HG03460 (cell line): Measurements from ENCODE around the gene CXCL10.
"Not testable (repeated sequence)": the region's sequence is repeated elsewhere in the genome, so short reads cannot be mapped to it uniquely, and the experiment has no call there.

ENCODE experiments used
- ATAC-seq: cut with Tn5 transposase; IDR thresholded peaks from one replicate; pipeline ENCODE4 v1.9.1; 2021; ENCODE audit not compliant: unreplicated experiment

CXCL10 gene

DNA sequence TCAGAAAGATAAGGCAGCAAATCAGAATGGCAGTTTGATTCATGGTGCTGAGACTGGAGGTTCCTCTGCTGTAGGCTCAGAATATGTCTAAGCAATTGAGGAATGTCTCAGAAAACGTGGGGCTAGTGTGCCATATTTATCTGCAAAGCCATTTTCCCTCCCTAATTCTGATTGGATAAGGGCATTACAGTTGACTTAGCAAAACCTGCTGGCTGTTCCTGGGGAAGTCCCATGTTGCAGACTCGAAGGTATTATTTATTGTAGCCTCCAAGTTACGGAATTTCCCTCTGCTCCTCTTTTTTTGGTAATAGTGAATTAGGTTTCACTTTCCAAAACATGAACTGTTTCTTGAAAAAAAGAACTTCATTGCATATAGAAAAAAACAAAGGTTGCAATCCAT is at the start of gene CXCL10:
Gene CXCL10 (minus strand): TSS at position 109 of the 400 bp plus-strand sequence. CDS start 66 bp downstream, at position 43.
- no peak for ATAC-seq

DNA sequence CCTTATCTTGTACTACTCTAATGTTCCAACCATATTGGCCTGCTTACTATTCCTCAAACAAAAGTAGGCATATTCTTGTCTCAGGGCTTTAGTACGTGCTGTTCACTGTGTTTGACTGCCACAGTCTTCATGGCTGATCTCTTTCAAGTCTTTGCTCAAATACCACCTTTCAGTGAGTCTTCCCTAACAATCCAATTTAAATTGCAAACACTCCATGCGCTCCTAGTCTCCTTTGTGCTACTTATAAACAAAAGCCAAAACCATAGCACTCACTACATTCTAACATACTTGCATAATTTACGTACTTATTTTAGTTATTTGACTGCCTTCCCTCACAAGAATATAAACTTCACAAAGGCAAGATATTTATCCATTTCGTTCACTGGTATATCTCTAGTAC is 49.5 kb upstream of the CXCL10 start:
- ATAC-seq: no peak

DNA sequence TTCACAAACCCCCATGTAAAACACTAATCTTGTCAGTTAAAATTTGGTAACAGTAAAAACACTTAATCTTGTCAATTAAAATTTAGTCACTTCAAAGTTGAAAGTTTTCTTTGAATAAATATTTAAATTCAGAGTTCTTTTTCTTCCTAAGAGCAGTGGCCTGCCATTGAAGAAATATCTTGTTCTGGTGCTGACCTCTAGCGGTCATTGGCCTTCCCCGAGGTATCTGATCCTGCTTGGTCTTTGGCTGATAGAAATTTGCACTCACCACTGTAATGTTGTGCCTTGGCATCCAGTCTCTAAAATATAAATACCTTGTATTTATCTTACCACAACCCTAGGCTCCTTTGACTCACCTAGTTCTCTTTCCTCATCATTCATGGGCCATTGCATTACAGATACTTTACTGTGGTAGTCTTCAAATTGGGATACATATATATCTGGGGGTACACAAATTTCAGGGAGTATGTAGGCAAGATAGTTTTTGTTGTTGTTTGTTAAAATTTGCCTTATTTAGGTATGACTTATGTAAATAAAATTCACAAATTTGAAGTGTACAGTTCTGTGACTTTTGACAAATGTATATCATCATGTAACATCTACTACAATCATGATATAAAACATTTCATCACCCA is 44.5 kb upstream of the CXCL10 start:
- ATAC-seq: peak; percentile 76

DNA sequence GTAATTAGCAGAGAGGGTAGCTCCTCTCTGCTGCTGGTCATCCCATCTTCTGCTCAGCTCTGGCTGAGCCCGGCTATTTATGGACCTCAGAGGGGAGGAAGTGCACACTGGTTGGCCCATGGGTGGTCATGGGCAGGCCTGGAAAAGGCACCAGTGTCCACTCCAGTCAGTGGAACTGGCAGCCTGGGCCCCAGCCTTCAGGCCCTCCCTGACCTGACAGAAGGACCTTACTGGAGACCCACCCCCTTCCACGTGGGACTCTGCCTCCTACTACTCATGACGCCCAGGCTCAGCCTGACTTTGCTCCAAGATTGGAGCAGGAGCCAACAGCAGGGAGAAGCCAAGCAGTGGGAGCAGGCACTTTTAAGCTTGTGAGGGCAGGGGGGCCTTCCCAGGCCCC is 43.2 kb upstream of the CXCL10 start:
- ATAC-seq: no peak

DNA sequence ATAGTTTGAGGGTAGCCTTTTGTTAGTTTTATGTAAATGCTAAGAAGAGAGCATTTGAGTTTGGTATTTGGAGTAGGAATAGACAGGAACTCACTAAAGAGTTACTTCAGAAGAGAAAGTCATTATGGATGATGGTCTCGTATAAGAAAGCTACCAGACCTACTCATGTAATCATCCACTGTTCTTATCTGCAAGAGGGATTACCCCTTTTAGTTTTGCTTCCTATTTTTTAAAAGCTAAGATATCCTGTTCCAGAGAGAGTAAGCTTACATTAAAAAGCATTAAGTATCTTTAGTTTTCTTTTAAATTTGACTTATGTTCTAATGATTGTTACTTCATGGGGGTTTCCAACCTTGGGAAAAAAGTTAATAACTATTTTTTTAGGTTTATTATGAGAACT is 38.7 kb upstream of the CXCL10 start:
- ATAC-seq: peak; percentile 63

DNA sequence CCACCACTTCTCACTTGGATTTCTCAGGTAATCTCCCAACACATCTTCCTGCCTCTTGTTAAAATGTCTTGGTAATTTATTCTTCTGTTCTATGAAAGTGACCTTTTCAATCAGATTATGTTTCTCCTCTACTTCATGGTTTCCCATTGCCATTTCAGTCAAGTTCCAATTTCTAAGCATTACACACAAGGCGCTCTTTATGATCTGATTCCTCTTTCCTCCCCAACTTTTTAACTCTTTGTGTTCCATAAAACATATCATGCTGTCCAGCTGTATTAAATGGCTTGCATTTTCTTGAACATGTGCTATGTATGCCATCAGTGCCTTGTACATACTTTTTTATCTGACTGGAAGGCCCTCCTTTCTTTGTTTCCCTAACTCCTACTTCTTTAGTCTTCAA is 38.1 kb upstream of the CXCL10 start:
- ATAC-seq: no peak

DNA sequence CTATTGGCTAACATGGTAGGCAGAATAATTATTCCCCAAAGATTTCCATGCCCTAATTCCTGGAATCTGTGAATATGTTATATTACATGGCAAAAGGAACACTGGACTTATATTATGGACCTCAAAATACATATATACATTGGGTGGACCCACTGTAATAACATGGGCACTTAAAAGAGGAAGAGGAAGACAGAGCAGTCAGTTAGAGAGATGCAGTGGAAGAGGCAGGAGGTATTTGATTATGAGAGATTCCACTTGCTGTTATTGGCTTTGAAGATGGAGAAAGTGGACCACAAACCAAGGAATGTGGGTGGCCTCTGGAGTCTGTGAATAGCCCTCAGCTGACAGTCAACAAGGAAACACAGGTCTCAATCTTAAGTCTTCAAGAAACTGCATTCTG is 37.2 kb upstream of the CXCL10 start:
- no peak for ATAC-seq

DNA sequence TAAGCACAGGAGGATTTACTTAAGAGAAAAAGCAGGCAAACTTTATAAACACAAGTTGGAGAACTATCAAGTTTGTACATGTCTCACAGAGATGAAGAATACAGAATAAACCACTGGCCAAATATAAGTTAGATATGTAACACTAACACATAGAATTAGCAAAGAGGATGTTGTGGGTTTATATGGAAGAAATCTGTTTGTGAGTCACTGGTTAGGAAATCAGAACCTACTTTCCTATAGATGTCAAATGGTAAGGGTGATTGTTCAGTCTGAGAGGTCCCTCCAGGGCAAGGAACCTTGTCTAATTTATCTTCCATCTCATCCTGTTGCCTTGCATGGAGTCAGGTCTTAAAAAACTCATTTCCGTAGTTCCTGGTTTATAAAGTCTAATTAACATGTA is 36.5 kb upstream of the CXCL10 start:
- ATAC-seq: no peak

DNA sequence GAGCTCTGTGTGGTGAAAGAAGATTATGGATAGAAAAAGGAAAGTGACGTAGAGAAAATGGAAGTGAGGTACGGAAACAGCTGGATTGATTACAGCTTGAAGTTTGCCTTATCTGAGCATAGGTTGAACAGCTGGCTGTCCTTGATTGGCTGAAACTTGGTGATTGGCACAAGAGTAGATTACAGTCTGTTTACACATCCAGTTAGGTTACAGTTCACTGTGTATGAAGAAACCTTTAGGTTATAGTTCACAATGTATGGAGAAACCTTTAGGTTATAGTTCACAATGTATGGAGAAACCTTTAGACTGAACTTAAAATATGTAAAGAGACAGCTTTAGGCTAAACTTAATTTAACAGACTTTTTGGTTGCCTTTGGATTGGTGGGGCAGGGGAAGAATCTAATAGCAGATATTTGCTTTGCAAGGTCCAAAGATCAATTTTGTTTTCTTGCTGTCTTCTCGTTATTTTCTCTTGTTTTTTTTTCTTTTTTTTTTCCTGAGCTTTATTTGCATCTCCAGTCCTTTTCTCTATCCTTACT is 35.7 kb upstream of the CXCL10 start:
- no peak for ATAC-seq

DNA sequence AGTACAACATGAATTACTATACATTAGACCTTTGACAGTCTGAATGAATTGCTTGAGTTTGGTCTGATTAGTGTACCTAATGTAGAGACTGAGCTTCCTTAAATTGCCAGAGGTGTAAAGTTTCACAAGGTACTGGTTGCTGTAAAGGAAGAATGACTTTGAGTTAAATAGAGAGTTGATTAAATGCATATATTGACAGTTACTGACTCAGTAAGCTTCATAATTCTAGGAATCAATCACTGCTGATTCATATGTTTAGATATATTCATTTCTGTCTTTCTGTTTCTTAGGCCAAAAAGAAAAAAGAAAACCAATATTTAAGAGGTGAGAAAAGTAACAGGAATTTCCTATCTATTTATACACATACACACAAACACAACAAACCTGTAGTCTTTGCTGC is 35.0 kb upstream of the CXCL10 start:
- no peak for ATAC-seq

DNA sequence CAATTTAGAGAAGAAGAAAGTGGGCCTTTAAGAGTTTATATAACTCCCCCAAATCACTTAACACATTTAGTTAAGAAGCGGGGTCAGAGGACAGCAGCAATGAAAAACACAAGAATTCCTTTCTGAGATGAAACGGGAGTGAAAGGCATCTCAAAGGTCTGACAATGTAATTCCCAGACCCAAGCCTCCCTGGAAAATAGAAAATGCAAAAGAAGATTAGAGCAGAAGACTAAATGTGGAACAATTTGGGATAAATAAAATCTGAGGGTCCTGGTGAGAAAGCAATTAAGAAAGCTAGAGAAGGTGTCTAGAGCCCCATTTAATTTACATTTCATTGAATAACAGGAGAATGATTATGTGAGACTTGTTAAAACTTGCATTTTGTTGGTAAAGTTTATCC is 32.1 kb upstream of the CXCL10 start:
- ATAC-seq: no peak

DNA sequence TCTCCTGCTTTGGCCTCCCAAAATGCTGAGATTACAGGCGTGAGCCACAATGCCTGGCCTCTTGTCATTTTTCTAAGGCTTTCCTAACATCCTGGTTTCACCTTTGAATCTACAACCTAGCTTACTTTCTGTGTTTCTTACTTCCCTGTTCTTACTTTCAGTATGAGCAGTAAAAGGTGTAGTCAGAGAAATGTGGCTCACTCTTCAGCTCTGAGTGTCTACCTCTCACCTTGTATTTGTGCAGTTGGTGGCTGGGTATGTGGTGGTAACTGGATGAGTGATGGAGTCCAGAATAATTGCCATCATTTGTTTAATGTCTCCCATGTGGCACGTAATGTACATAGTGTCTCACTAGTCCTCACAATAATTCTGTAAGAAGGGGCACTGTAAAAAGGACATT is 31.7 kb upstream of the CXCL10 start:
- peak; percentile 97 for ATAC-seq

DNA sequence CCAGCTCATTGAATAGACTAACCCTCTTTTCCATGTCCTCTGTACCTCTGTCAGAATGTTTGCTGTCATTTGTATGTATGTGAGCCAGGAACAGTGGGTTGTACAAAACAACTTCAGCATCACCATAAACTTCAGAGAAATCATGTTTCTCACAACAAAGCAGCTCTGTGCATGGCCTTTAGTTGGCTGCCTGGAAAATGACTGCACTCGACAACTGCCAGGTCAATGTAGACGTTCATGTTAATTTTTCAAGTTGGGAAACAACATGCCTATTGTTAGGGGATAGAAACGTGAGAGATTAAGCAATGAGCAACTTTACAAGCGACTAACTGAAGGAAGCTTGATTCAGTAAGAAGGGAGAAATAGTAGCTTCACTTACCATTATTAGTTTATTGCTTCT is 30.4 kb upstream of the CXCL10 start:
- no peak for ATAC-seq

DNA sequence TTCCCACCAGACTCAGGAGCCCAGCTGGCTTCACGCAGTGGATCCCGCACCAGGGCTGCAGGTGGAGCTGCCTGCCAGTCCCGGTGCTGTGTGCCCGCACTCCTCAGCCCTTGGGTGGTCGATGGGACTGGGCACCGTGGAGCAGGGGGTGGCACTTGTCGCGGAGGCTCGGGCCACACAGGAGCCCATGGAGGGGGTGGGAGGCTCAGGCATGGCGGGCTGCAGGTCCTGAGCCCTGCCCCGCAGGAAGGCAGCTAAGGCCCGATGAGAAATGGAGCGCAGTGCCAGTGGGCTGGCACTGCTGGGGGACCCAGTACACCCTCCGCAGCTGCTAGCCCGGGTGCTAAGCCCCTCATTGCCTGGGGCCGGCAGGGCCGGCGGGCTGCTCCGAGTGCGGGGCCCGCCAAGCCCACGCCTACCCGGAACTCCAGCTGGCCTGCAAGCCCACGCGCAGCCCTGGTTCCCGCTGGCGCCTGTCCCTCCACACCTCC is 27.3 kb upstream of the CXCL10 start:
- ATAC-seq: not testable (repeated sequence)

DNA sequence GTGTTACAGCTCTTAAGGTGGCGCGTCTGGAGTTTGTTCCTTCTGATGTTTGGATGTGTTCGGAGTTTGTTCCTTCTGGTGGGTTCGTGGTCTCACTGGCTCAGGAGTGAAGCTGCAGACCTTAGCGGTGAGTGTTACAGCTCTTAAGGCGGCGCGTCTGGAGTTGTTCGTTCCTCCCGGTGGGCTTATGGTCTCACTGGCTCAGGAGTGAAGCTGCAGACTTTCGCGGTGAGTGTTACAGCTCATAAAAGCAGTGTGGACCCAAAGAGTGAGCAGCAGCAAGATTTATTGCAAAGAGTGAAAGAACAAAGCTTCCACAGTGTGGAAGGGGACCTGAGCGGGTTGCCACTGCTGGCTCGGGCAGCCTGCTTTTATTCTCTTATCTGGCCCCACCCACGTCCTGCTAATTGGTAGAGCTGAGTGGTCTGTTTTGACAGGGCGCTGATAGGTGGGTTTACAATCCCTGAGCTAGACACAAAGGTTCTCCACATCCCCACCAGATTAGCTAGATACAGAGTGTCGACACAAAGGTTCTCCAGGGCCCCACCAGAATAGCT is 26.6 kb upstream of the CXCL10 start:
- not testable (repeated sequence) for ATAC-seq

DNA sequence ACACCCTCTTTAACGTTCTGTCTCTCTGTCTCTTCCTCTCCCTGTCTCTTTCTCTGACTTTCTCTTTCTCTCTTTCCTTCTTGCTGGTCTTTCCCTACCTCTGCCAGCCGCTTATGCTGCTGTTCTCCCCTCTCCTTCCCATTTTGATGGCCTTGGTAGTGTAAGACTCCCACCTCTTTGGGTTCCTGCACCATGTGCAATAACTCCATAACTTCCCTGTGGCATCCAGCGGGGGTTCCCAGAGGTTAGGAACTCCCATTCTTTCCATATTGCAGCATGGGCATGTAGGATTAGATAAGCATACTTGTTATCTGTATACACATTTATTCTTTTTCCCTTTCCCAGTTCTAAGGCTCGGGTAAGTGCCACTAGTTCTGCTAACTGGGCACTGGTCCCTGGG is 21.4 kb upstream of the CXCL10 start:
- ATAC-seq: not testable (repeated sequence)

DNA sequence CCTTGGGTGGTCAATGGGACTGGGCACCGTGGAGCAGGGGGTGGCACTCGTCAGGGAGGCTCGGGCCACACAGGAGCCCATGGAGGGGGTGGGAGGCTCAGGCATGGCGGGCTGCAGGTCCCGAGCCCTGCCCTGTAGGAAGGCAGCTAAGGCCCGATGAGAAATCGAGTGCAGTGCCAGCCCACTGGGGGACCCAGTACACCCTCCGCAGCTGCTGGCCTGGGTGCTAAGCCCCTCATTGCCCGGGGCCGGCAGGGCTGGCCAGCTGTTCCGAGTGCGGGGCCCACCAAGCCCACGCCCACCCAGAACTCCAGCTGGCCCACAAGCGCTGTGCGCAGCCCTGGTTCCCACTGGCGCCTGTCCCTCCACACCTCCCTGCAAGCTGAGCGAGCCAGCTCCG is 20.0 kb upstream of the CXCL10 start:
- not testable (repeated sequence) for ATAC-seq

DNA sequence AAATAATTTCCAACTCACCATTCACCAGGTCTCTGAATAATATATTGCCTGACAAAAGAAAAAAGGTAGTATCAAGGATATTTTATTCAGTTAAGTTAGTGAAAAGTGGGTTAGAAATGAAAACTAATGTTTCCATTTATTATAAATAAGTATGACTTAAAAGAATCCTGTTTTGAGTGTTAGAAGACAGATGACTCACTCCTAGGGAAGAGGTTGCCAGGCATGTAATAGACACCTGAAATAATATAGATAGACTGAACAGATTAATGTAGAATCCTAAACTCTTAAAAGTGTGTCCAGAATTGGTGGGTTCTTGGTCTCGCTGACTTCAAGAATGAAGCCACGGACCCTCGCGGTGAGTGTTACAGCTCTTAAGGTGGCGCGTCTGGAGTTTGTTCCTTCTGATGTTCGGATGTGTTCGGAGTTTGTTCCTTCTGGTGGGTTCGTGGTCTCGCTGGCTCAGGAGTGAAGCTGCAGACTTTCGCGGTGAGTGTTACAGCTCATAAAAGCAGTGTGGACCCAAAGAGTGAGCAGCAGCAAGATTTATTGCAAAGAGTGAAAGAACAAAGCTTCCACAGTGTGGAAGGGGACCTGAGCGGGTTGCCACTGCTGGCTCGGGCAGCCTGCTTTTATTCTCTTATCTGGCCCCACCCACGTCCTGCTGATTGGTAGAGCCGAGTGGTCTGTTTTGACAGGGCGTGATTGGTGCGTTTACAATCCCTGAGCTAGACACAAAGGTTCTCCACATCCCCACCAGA is 19.1 kb upstream of the CXCL10 start:
- not testable (repeated sequence) for ATAC-seq

DNA sequence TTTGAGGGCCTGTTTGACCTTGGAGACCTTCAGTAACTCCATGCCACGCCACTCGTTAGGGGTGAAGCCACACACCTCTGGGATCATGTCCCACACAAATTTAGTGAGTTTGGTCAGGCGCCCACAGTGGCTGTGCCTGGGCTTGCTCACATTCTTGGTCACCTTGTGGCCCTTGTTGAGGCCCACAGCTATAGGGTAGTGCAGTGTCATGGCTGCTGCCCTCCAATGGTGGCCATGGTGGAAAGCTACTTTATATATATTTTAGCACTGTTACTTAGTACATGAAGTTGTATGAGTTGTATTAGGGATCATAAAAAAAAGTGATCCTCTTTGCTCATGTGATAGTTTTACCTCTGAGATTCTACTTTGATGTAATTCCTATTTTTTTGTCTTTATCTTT is 13.6 kb upstream of the CXCL10 start:
- ATAC-seq: no peak

DNA sequence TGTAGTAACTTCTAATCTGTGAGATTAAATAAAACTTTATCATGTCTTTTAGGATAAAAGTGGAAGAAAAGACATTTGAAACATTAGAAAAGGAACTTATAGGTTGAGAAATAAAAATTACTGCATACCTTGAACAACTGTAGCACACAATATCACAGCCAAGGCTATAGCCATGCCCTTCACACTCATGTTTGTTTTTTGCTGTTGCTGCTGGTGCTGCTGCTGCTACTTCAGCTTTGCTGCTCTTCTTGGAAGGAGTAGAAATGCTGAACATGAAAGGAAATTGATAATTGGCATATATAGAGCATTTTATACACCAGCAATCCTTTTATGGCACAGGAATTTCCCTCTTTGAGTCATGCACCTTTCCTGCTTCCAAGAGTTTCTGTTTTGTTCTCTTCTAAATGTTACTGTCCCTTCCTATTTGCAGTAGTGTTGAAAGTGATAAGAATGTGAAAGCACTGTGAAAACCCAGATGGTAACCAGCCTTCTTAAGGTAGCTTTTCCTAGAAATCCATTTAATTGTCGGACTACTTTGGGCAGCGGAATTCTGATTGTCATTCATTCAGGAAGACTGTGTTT is 12.6 kb upstream of the CXCL10 start, which contains the start of gene CXCL11:
Gene CXCL11 (minus strand): TSS at position 272 of the 582 bp plus-strand sequence. CDS start 83 bp downstream, at position 189.
- ATAC-seq: no peak

DNA sequence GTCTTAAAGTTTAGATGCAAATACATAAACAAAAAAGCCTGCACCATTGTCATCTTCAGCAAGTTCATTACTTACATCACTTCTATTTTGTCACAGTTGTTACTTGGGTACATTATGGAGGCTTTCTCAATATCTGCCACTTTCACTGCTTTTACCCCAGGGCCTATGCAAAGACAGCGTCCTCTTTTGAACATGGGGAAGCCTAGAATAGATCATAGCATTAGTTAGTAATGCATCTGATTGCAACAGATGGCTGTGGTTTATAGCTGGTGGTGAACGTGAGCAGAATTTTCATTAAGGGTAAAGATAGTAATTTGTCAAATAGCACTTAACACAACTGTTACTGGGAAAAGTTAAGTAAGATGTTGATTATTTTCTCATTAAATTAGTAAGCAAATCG is 11.8 kb upstream of the CXCL10 start:
- ATAC-seq: no peak
